Activated CD8-positive, alpha-beta memory T cell treated with anti-CD3 and anti-CD28 coated beads, Interleukin-2, amount 50 U/mL, for 4 hours (primary cell): ENCODE data around the gene POMZP3.
"Not testable (repeated sequence)": the region's sequence is repeated elsewhere in the genome, so short reads cannot be mapped to it uniquely, and the experiment has no call there.

Experiments
- DNase-seq: peaks from one replicate; pipeline ENCODE4 v3.0.0-alpha.2; 2020

Gene POMZP3

GRCh38 chr7:76586585-76587315, 40.3 kb downstream of the POMZP3 start:
- DNase-seq, result not testable (repeated sequence)

GRCh38 chr7:76583636-76584281, 43.3 kb downstream of the POMZP3 start:
- DNase-seq, result not testable (repeated sequence)

GRCh38 chr7:76582848-76583631, 44.0 kb downstream of the POMZP3 start:
- DNase-seq, result peak; percentile 22

GRCh38 chr7:76575919-76576655, 51.0 kb downstream of the POMZP3 start:
- DNase-seq, result not testable (repeated sequence)

- not testable (repeated sequence) for DNase-seq
Measured at GRCh38 chr7:76575431-76575830, 51.6 kb downstream of the POMZP3 start.

GRCh38 chr7:76572296-76572695, 54.8 kb downstream of the POMZP3 start:
- DNase-seq, result not testable (repeated sequence)

- not testable (repeated sequence) for DNase-seq
Measured at GRCh38 chr7:76570324-76570775, 56.7 kb downstream of the POMZP3 start.

- not testable (repeated sequence) for DNase-seq
Measured at GRCh38 chr7:76568742-76569141, 58.3 kb downstream of the POMZP3 start.

- not testable (repeated sequence) for DNase-seq
Measured at GRCh38 chr7:76567753-76568152, 59.3 kb downstream of the POMZP3 start.

- DNase-seq, result not testable (repeated sequence)
Measured at GRCh38 chr7:76567311-76567710, 59.8 kb downstream of the POMZP3 start.

GRCh38 chr7:76565001-76565400, 62.1 kb downstream of the POMZP3 start:
- DNase-seq, result not testable (repeated sequence)

GRCh38 chr7:76561342-76561741, 65.7 kb downstream of the POMZP3 start:
- not testable (repeated sequence) for DNase-seq

- DNase-seq, result not testable (repeated sequence)
Measured at GRCh38 chr7:76560157-76560556, 66.9 kb downstream of the POMZP3 start.
